HG03457 (cell line): Measurements from ENCODE around the gene NRXN2.

Source experiments
- ATAC-seq: cut with Tn5 transposase; IDR thresholded peaks from one replicate; pipeline ENCODE4 v1.9.1; 2021; ENCODE audit warnings: moderate number of reproducible peaks; ENCODE audit not compliant: unreplicated experiment

Gene NRXN2

GRCh38 chr11:64759131-64759721 is 36.2 kb upstream of the NRXN2 start:
- no peak for ATAC-seq

DNA sequence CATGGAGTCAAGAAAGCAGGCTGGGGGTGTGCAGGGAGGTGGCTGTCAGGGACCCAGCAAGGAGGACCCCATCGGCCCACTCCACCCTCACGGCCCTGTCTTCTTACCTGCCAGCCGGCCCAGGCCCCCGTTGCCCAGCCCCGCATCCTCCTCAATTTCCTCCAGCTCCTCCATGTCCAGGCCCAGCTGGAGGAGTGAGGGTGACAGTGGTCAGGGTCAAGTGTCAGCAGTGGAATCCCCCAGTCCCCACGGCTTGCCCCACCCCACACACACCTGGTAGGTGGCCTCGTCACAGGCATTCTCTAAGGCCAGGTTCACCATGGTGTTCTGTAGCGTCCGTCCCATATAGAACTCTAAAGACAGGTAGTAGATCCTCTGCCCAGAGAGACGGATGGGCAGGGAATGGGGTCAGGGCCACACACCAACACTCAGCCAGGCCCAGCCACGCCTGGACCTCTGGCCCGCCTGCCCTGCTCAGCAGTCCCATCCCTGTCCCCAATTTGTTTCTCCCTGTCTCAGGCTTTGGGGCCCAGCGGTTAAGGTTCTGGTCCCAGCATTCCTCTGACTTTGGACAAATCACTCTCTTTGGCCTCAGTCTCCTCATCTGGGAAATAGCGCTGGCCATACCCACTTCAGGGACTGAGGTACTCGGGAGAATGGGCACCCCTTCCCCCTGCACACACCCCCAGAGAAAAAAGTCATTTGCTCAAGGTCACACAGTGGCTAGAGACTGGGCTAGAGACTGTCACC is 35.5 kb upstream of the NRXN2 start:
- ATAC-seq, result no peak

GRCh38 chr11:64757549-64758329 is 34.7 kb upstream of the NRXN2 start:
- ATAC-seq, result no peak

- no peak for ATAC-seq
Observed at GRCh38 chr11:64755681-64756361, 32.8 kb upstream of the NRXN2 start.

GRCh38 chr11:64754919-64755662 is 32.1 kb upstream of the NRXN2 start:
- no peak for ATAC-seq

DNA sequence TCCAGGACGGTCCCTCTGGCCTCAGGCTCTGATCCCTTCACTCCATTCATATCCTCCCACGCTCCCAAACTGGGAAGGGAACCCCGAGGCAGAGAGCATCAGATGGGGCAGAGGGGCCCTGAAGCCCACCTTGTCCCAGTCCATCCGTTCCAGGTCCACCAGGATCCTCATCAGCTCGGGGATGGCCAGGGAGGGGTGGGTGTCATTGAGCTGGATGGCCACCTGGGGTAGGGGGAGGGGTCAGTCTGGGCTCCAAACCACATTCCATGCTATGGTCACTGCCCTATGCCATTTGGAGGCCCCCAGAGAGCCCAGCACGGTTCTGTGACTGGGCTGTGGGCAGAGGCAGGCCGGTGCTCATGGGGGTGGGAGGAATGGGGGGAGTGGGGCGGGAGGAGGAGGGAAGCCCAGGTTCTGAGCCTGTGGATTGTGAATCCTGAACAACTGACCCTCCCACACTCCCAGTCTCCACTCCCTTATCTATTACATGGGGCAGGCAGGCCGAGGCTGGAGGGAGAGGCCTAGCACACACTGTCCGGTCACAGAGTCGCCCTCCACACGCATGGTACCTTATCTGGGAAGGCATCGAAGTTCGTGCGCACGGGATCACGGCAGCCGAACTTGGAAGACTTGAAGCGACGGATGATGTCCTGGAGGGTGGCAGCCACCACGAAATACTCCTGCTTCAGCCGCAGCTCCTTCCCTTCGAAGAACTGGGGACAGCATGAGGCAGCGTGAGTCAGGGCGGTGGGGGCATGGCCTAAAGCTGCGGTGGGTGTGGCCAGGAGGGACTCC is 31.3 kb upstream of the NRXN2 start:
- ATAC-seq, result no peak

DNA sequence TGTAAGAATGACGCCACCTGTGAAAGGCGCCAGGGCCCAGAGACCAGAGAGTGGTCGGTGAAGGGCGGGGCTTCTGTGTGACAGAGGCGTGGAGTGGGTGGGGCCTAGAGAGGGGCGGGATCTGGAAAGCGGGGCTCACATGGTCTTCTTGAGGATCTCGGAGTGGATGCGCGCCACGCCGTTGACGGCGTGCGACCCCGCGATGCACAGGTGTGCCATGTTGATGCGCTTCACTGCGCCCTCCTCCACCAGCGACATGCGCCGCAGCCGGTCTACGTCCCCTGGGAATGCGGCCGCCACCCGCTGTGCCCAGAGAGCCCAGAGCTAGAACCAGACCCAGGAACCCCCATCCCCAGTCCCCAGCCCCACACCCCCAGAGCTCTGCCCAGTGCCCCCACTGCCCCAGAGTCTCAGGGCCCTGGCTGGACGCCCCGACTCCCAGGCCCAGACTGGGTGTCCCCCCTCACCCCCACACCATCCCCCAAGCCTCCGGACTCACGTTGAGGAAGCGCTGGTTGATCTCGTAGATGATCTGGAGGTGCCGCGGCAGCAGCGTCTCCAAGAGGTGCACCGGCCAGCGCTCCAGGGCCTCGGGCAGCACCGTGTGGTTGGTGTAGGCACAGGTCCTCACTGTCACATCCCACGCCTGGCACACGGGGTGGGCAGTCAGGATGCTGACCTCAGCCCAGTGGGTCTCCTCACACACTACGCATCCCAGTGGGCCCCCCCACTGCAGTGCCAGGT is 30.6 kb upstream of the NRXN2 start:
- ATAC-seq, result no peak

- ATAC-seq, result no peak
Observed at GRCh38 chr11:64753019-64753379, 30.0 kb upstream of the NRXN2 start.

DNA sequence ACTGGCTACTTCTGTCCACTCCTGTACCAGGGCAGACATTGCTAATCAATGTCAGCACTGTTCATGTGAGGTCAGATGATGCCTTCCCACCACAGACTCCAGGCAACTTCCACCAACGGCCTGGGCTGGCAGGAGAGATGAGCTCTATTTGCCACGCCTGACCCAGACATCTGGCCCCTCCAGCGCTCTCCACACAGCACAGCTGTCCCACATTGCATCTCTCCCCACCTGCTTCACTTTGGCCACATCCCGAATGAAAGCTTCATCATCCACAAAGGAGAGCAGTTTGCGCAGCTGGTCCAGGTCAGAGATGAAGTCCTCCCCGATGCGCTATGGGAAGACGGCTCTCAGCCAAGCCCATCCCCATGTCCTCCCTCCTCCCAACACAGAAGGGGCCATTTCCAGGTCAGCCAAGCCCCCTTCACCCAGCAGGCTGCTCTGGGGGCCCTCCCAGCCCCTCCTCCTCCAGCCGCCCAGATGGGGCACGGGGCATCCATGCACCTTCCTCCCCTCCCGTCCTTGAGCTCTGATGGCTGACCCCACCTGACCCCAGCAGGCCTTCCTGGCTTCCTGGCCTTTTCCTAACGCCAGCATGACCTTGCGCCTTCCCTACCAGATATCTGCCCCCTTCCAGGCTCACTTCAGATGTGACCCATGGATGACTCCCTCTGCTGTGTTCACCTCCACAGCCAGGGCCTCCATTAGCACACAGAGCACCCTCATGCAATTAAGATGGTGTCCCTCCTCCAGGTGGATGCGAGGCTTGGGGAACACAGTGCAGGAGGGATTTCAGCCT is 29.4 kb upstream of the NRXN2 start:
- ATAC-seq, result no peak

GRCh38 chr11:64751580-64751979 is 28.6 kb upstream of the NRXN2 start:
- ATAC-seq, result no peak

GRCh38 chr11:64751136-64751535 is 28.1 kb upstream of the NRXN2 start:
- no peak for ATAC-seq

GRCh38 chr11:64750361-64751054 is 27.5 kb upstream of the NRXN2 start:
- no peak for ATAC-seq

- ATAC-seq, result no peak
Observed at GRCh38 chr11:64747961-64748665, 25.1 kb upstream of the NRXN2 start.

- ATAC-seq, result no peak
Observed at GRCh38 chr11:64746486-64746885, 23.5 kb upstream of the NRXN2 start.

GRCh38 chr11:64745521-64746328 is 22.7 kb upstream of the NRXN2 start:
- ATAC-seq, result no peak

- no peak for ATAC-seq
Observed at GRCh38 chr11:64745189-64745520, 22.2 kb upstream of the NRXN2 start.
